ENCODE measurements around the gene HBG1. TPM values are rescaled to one million over a fixed set of nuclear protein-coding genes. Genes with fewer than 3 reads are reported as not detected.

The HBG1 gene
- total RNA-seq, 3 donors from 2014 or later (not counting 1 experiment from before 2014, with no cell fraction given): not detected

DNA sequence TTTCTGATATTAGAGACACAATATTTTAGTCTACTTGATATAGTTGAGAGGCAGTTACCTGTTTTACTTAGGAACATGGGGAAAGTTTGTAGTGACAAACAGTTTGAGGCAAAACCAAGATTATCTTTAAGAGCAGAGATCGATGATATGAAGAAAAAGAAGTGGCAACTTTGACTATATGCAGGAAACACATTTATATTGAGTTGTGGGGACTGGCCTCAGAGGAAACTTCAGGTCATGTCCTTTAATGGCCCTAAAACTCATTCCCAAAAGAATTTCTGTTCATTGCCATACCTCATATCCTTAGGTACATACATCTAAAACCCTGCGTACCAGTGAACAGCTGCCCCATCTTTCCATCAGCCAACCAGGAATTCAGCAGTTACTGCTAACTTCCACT lies 4.5 kb downstream of the HBG1 start:
- DNase-seq (no peak), ATAC-seq (no peak)
- no peak overlapping the region for H3K4me3 Mint-ChIP-seq
- peaks cover 0 to 3% of the 10 kb centered on the region in 2 donors for H3K27me3 Mint-ChIP-seq (ENCODE audit: low read depth in 2 of 2)
- Histone ChIP-seq H3K36me3 (ENCODE audit: control insufficient read depth, insufficient read depth, low read length) (no peaks in the 10 kb centered on the region), H3K27me3 (ENCODE audit: control insufficient read depth, insufficient read depth, low read length) (no peaks in the 10 kb centered on the region), H3K27ac (ENCODE audit: low read length) (no peak overlapping the region), H3K9me3 (ENCODE audit: control insufficient read depth, insufficient read depth, low read length) (no peaks in the 10 kb centered on the region), H3K4me1 (ENCODE audit: control insufficient read depth, insufficient read depth, low read length) (no peaks in the 10 kb centered on the region), H3K4me3 (ENCODE audit: low read length) (no peak overlapping the region)
- no peaks in the 10 kb centered on the region for H3K4me1 Mint-ChIP-seq
- TF ChIP-seq, protein P1, sequence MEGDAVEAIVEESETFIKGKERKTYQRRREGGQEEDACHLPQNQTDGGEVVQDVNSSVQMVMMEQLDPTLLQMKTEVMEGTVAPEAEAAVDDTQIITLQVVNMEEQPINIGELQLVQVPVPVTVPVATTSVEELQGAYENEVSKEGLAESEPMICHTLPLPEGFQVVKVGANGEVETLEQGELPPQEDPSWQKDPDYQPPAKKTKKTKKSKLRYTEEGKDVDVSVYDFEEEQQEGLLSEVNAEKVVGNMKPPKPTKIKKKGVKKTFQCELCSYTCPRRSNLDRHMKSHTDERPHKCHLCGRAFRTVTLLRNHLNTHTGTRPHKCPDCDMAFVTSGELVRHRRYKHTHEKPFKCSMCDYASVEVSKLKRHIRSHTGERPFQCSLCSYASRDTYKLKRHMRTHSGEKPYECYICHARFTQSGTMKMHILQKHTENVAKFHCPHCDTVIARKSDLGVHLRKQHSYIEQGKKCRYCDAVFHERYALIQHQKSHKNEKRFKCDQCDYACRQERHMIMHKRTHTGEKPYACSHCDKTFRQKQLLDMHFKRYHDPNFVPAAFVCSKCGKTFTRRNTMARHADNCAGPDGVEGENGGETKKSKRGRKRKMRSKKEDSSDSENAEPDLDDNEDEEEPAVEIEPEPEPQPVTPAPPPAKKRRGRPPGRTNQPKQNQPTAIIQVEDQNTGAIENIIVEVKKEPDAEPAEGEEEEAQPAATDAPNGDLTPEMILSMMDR (IDR thresholded peaks at IDR 0.05): no peak
- H3K27ac Mint-ChIP-seq: no peak overlapping the region
- no peaks in the 10 kb centered on the region for H3K9me3 Mint-ChIP-seq
- no peaks in the 10 kb centered on the region for H3K36me3 Mint-ChIP-seq
- intact Hi-C loops (cut with micrococcal nuclease): no loop called here
- WGBS (ENCODE audit: insufficient coverage): 61% methylated on average over 2 of the region's 2 CpGs

GRCh38 chr11:5243816-5244180 lies 5.9 kb downstream of the HBG1 start:
- Histone ChIP-seq H3K4me3 (ENCODE audit: low read length) (no peak overlapping the region), H3K27me3 (ENCODE audit: control insufficient read depth, insufficient read depth, low read length) (no peaks in the 10 kb centered on the region), H3K4me1 (ENCODE audit: control insufficient read depth, insufficient read depth, low read length) (no peaks in the 10 kb centered on the region), H3K9me3 (ENCODE audit: control insufficient read depth, insufficient read depth, low read length) (no peaks in the 10 kb centered on the region), H3K36me3 (ENCODE audit: control insufficient read depth, insufficient read depth, low read length) (no peaks in the 10 kb centered on the region), H3K27ac (ENCODE audit: low read length) (no peak overlapping the region)
- TF ChIP-seq, protein P1 (IDR thresholded peaks at IDR 0.05): no peak
- WGBS (ENCODE audit: insufficient coverage): 83% methylated on average over 4 of the region's 4 CpGs
- DNase-seq (no peak), ATAC-seq (no peak)
- no peak overlapping the region for H3K4me3 Mint-ChIP-seq
- peaks cover 0 to 3% of the 10 kb centered on the region in 2 donors for H3K27me3 Mint-ChIP-seq (ENCODE audit: low read depth in 2 of 2)
- H3K4me1 Mint-ChIP-seq: no peaks in the 10 kb centered on the region
- no peak overlapping the region for H3K27ac Mint-ChIP-seq
- intact Hi-C loops (cut with micrococcal nuclease): no loop called here
- H3K36me3 Mint-ChIP-seq: no peaks in the 10 kb centered on the region
- no peaks in the 10 kb centered on the region for H3K9me3 Mint-ChIP-seq

DNA sequence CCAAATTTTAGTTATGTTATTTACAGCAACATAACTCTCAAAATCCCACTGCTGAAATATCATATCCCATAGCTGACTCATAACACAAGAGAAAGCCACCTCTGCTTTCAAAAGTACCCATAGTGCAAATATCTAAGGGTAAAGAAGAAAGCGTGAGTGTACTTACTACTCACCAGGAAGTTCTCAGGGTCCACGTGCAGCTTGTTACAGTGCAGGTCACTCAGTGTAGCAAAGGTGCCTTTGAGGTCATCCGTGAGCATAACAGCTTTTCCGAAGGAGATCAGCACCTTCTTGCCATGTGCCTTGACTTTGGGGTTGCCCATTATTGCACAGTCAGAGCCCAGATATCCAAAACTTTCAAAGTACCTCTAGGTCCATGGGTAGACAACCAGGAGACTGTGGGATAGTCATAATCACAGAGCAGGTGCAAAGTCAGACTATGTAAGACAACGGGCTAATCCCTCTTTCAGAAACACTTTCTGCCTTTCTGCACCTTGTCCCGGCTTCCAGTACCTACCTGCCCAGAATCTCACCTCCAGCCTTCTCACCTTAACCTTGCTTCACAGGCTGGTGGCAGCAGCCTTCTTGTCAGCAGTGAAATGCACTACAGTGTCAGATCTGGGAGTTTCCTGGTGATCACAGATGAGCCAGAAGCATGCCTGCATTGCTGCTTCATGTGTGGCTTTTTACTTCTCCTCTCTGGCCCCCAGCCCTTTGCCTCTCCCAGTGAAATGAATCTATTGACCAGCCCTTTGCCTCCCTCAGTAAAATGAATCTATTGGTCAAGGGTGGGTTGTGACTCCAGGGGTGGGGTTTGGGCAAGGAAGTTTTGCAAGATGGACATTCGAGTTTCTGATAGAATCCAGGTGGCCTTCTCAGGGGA lies 6.5 kb downstream of the HBG1 start:
- no peak overlapping the region for H3K27ac ChIP-seq (ENCODE audit: low read length)
- no peaks in the 10 kb centered on the region for H3K36me3 ChIP-seq (ENCODE audit: control insufficient read depth, insufficient read depth, low read length)
- intact Hi-C loops (cut with micrococcal nuclease): no loop called here
- no peak overlapping the region for H3K4me3 ChIP-seq (ENCODE audit: low read length)
- Mint-ChIP-seq H3K9me3 (no peaks in the 10 kb centered on the region), H3K4me1 (no peaks in the 10 kb centered on the region), H3K27me3 (ENCODE audit: low read depth in 2 of 2) (peaks cover 0 to 3% of the 10 kb centered on the region in 2 donors), H3K36me3 (no peaks in the 10 kb centered on the region), H3K27ac (no peak overlapping the region), H3K4me3 (no peak overlapping the region)
- H3K9me3 ChIP-seq (ENCODE audit: control insufficient read depth, insufficient read depth, low read length): no peaks in the 10 kb centered on the region
- DNase-seq (no peak), ATAC-seq (no peak)
- H3K4me1 ChIP-seq (ENCODE audit: control insufficient read depth, insufficient read depth, low read length): no peaks in the 10 kb centered on the region
- WGBS (ENCODE audit: insufficient coverage): 76% methylated on average over 7 of the region's 7 CpGs
- no peaks in the 10 kb centered on the region for H3K27me3 ChIP-seq (ENCODE audit: control insufficient read depth, insufficient read depth, low read length)
- TF ChIP-seq, protein P1 (IDR thresholded peaks at IDR 0.05): no peak
